Stomach (tissue), 19 donors: ENCODE results near the gene DDX18. TPM values are rescaled to one million over a fixed set of nuclear protein-coding genes. Genes with fewer than 3 reads are reported as not detected.

Experiments
- DNase-seq, 2 donors: peaks; one replicate each; pipeline versions ENCODE4 v3.0.0 to v3.0.0-alpha.2; 2013 to 2019
- H3K27ac ChIP-seq, 5 donors: fragments of 200-600 bp in 4 of 5; sonication (generic) in 4 of 5; one replicate each; pipeline ENCODE4 v1.5.1; 2013 to 2019; ENCODE audit warnings: mild to moderate bottlenecking in 1 of 5, moderate library complexity in 1 of 5
- H3K27me3 ChIP-seq, 3 donors: fragments of 200-600 bp; sonication (generic); one replicate each; pipeline ENCODE4 v1.5.1; 2017 to 2019; ENCODE audit warnings: mixed run types in 1 of 3
- H3K36me3 ChIP-seq, 4 donors: fragments of 200-600 bp; sonication (generic); 1 replicate in 3 of 4; 2 replicates in 1 of 4; pipeline ENCODE4 v1.5.1; 2016 to 2019
- H3K4me1 ChIP-seq, 4 donors: fragments of 200-600 bp; sonication (generic); one replicate each; pipeline ENCODE4 v1.5.1; 2016 to 2019
- H3K4me3 ChIP-seq, 4 donors: fragments of 200-600 bp; sonication (generic) in 3 of 4; one replicate each; pipeline ENCODE4 v1.5.1; 2016 to 2019; ENCODE audit warnings: mild to moderate bottlenecking in 1 of 4
- H3K9me3 ChIP-seq, 4 donors: fragments of 200-600 bp; sonication (generic); one replicate each; pipeline ENCODE4 v1.5.1; 2016 to 2019
- CTCF ChIP-seq, 7 experiments: fragments of 450-650 bp in 4 of 7; fragments of 200-600 bp in 3 of 7; sonication (generic) in 3 of 7; IDR thresholded peaks; one replicate each; pipeline ENCODE4 v1.5.1; 2016 to 2019; ENCODE audit warnings: antibody characterized with exemption in 7 of 7, control low read depth in 2 of 7, mild to moderate bottlenecking in 1 of 7
- EP300 ChIP-seq: sonication (generic); formaldehyde crosslinking; IDR thresholded peaks from one replicate; pipeline ENCODE4 v1.6.1; 2017; ENCODE audit warnings: antibody characterized with exemption
- POLR2A ChIP-seq, 4 donors: fragments of 450-650 bp; IDR thresholded peaks; one replicate each; pipeline ENCODE4 v1.6.1; 2016; ENCODE audit warnings: antibody characterized with exemption in 4 of 4, control low read depth in 2 of 4, mild to moderate bottlenecking in 1 of 4, moderate library complexity in 1 of 4
- POLR2AphosphoS5 ChIP-seq, 3 donors: sonication (generic); formaldehyde crosslinking; IDR thresholded peaks; one replicate each; pipeline ENCODE4 v1.6.1; 2016; ENCODE audit warnings: antibody characterized with exemption in 3 of 3
- WGBS, 5 donors: extraction: QIAGEN DNeasy Blood & Tissue Kit in 3 of 5; methylation state at CpG; one replicate each; pipeline versions ENCODE4 v1.1.5 to v1.1.7; 2013 to 2018; 5-methylcytosine and 5-hydroxymethylcytosine counted together
- intact Hi-C: fragments of 100-400 bp; cut with DNase I; formaldehyde crosslinking; loops from one replicate; pipeline ENCODE4 v1.15.1; 2023; ENCODE audit warnings: low total_unique reads
- long read RNA-seq, 10 donors: transcript quantifications; one replicate each; lab custom pipeline, GENCODE V29; 2026
- polyA plus RNA-seq, 3 donors: library from polyadenylated mRNA; stranded (reverse); fragments of 200-250 nt; gene quantifications; one replicate each; pipeline ENCODE4 v1.2.3, GENCODE V29; 2013
- total RNA-seq, 5 donors: library from RNA; depleted of rRNA; stranded (reverse); fragments of >200 nt; gene quantifications; one replicate each; pipeline versions ENCODE4 v1.1.0 to v1.2.3, GENCODE V29; 2014 to 2016
- donor health status: healthy with polysubstance abuse.
- donor health status: Bipolar disorder and iron deficiency.
- donor health status: healthy.

Gene DDX18
- total RNA-seq (10 to 100 TPM; 18.5 to 87.4 (median 39.4) TPM), polyA plus RNA-seq (10 to 100 TPM; 16.5 to 26.3 (median 18.1) TPM)
- long read RNA-seq, donor 1, partial matches to known transcripts = 5 of 8 reads
- long read RNA-seq, donor 1, other reads (novel, unspliced or antisense) = 0 of 8 reads
- long read RNA-seq, donor 2, transcript DDX18-201 (14 exons, 3,796 nt) = major isoform, 7 of 7 reads
- long read RNA-seq, donor 2, partial matches to known transcripts = 0 of 7 reads
- long read RNA-seq, donor 2, other reads (novel, unspliced or antisense) = 0 of 7 reads
- long read RNA-seq, donor 3, partial matches to known transcripts = 14 of 17 reads
- long read RNA-seq, donor 3, other reads (novel, unspliced or antisense) = 0 of 17 reads
- long read RNA-seq, donor 4 = 0 reads
- long read RNA-seq, donor 5, partial matches to known transcripts = 34 of 35 reads
- long read RNA-seq, donor 5, other reads (novel, unspliced or antisense) = 0 of 35 reads
- long read RNA-seq, donor 6 = 0 reads
- long read RNA-seq, donor 7, transcript DDX18-201 (14 exons, 3,796 nt) = major isoform, 6 of 34 reads
- long read RNA-seq, donor 7, partial matches to known transcripts = 28 of 34 reads
- long read RNA-seq, donor 7, other reads (novel, unspliced or antisense) = 0 of 34 reads
- long read RNA-seq, donor 8, partial matches to known transcripts = 63 of 66 reads
- long read RNA-seq, donor 8, other reads (novel, unspliced or antisense) = 0 of 66 reads
- long read RNA-seq, donor 9, partial matches to known transcripts = 25 of 25 reads
- long read RNA-seq, donor 9, other reads (novel, unspliced or antisense) = 0 of 25 reads
- long read RNA-seq, donor 10, partial matches to known transcripts = 18 of 21 reads
- long read RNA-seq, donor 10, other reads (novel, unspliced or antisense) = 0 of 21 reads

- intact Hi-C loops = no loop called here
- 0 to 1% (median 0%) methylated on average over 43 to 57 of the region's 57 CpGs for WGBS, 5 donors
- H3K9me3 ChIP-seq = no peaks in the 10 kb centered on the region
- H3K4me3 ChIP-seq = peak within 1 kb of the TSS; percentile 81 to 95 (median 92)
- DNase-seq = peak; percentile 98 to 99
- H3K36me3 ChIP-seq = peaks cover 16 to 26% (median 24%) of the 10 kb centered on the region in 4 donors
- H3K4me1 ChIP-seq = peaks cover 9 to 42% (median 25%) of the 10 kb centered on the region in 4 donors
- peak within 1 kb of the TSS; percentile 81 to 96 (median 91) for H3K27ac ChIP-seq
- no peak for TF ChIP-seq EP300
- TF ChIP-seq CTCF (IDR thresholded peaks at IDR 0.05) = peak in 6 of 7 experiments; percentile 61 to 100 (median 98)
- peak; percentile 90 to 96 (median 94) for TF ChIP-seq POLR2AphosphoS5 (IDR thresholded peaks at IDR 0.05)
- peak in 2 of 4 donors; percentile 50 to 60 for TF ChIP-seq POLR2A (IDR thresholded peaks at IDR 0.05)
- H3K27me3 ChIP-seq = no peaks in the 10 kb centered on the region
Measured at GRCh38 chr2:117814417-117815264, at the start of gene DDX18. Gene DDX18 (plus strand): TSS chr2:117814691. CDS start chr2:117814778, 87 bp downstream.

GRCh38 chr2:117770730-117771129, 43.8 kb upstream of the DDX18 start:
- H3K36me3 ChIP-seq = no peaks in the 10 kb centered on the region
- intact Hi-C loops = loop anchor here (10.0 kb wide), 1 partner anchor 296 kb away; no protein-coding TSS in a partner anchor
- H3K27ac ChIP-seq = no peak overlapping the region
- DNase-seq = peak in 1 of 2 donors; percentile 5
- no peaks in the 10 kb centered on the region for H3K4me1 ChIP-seq
- no peaks in the 10 kb centered on the region for H3K9me3 ChIP-seq
- no peak overlapping the region for H3K4me3 ChIP-seq
- no peak for TF ChIP-seq CTCF (IDR thresholded peaks at IDR 0.05)
- TF ChIP-seq POLR2A (IDR thresholded peaks at IDR 0.05) = no peak
- TF ChIP-seq EP300 = no peak
- no peak for TF ChIP-seq POLR2AphosphoS5 (IDR thresholded peaks at IDR 0.05)
- 57 to 76% (median 65%) methylated on average over 1 of the region's 1 CpG for WGBS, 5 donors
- H3K27me3 ChIP-seq = no peaks in the 10 kb centered on the region

- Histone ChIP-seq H3K4me1 (no peaks in the 10 kb centered on the region), H3K36me3 (no peaks in the 10 kb centered on the region), H3K9me3 (no peaks in the 10 kb centered on the region), H3K4me3 (no peak overlapping the region), H3K27me3 (no peaks in the 10 kb centered on the region), H3K27ac (no peak overlapping the region)
- WGBS, 5 donors = 29 to 41% (median 33%) methylated on average over 4 of the region's 4 CpGs
- intact Hi-C loops = loop anchor here (10.0 kb wide), 1 partner anchor 297 kb away; no protein-coding TSS in a partner anchor
- TF ChIP-seq POLR2AphosphoS5 (IDR thresholded peaks at IDR 0.05) = no peak
- TF ChIP-seq CTCF (IDR thresholded peaks at IDR 0.05) = peak in 3 of 7 experiments; percentile 37 to 44 (median 39)
- DNase-seq = peak in 1 of 2 donors; percentile 75
Measured at GRCh38 chr2:117771969-117772630, 42.4 kb upstream of the DDX18 start.
